Measurements from ENCODE around the gene DENND2C. TPM values are rescaled to one million over a fixed set of nuclear protein-coding genes. Genes with fewer than 3 reads are reported as not detected.

The DENND2C gene
- total and polyA plus RNA-seq, 2 of the 13 experiments (the other 11 are each of a cell fraction or from before 2014, with no cell fraction given), result 0.08 to 0.33 TPM

DNA sequence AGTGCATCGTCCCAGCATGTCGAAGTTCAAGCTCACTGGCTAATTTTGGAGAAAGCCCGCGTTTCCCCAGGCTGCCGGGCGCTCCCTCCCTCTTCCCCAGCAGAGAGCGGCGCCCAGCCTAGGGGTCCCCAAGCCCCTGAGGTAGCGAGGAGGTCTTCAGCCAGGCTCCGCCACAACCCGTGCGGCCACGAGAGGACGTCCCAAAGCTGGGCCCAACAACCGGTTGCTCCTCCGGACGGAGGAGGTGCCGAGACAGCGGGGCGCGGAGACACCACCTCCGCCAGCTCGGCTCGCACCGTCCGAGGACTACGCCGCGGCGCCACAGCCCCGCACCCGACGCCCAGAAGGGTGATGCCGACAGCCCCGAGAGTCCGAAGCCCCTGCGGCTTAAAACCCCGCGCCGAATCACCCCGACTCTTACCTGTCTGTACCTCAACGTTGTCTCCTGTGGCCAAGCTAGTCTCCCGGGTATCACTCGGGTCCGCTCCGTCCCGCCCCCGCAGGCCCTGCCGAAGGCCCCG is at the start of gene DENND2C (continued):
- TF ChIP-seq ZBTB7A (CRISPR knock-in tag; IDR thresholded peaks at IDR 0.05), result peak; percentile 47; the same call in 1 of the 2 replicates
- TF ChIP-seq ZNF235 (CRISPR knock-in tag; IDR thresholded peaks at IDR 0.05; ENCODE audit: borderline replicate concordance), result no peak
- no peak for TF ChIP-seq TEAD2 (CRISPR knock-in tag; IDR thresholded peaks at IDR 0.05)
- 0 out of 2 replicates have a peak, but pooled peaks have one; percentile 51 for TF ChIP-seq ZZZ3 (CRISPR knock-in tag; IDR thresholded peaks at IDR 0.05; ENCODE audit: borderline replicate concordance)
- TF ChIP-seq, protein P1, sequence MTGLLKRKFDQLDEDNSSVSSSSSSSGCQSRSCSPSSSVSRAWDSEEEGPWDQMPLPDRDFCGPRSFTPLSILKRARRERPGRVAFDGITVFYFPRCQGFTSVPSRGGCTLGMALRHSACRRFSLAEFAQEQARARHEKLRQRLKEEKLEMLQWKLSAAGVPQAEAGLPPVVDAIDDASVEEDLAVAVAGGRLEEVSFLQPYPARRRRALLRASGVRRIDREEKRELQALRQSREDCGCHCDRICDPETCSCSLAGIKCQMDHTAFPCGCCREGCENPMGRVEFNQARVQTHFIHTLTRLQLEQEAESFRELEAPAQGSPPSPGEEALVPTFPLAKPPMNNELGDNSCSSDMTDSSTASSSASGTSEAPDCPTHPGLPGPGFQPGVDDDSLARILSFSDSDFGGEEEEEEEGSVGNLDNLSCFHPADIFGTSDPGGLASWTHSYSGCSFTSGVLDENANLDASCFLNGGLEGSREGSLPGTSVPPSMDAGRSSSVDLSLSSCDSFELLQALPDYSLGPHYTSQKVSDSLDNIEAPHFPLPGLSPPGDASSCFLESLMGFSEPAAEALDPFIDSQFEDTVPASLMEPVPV (CRISPR knock-in tag; IDR thresholded peaks at IDR 0.05), result no peak
- no peak for TF ChIP-seq ZNF615 (CRISPR knock-in tag; IDR thresholded peaks at IDR 0.05; ENCODE audit: borderline replicate concordance)
- TF ChIP-seq ZSCAN30 (CRISPR knock-in tag; IDR thresholded peaks at IDR 0.05), result no peak
- 0 out of 2 replicates have a peak, but pooled peaks have one; percentile 31 for TF ChIP-seq KIAA2018 (CRISPR knock-in tag; IDR thresholded peaks at IDR 0.05; ENCODE audit: borderline replicate concordance)
- TF ChIP-seq GTF3A (CRISPR knock-in tag; conservative IDR thresholded peaks at IDR 0.05), result no peak
- TF ChIP-seq FOXP4 (CRISPR knock-in tag; IDR thresholded peaks at IDR 0.05), result no peak
- TF ChIP-seq RARG (CRISPR knock-in tag; IDR thresholded peaks at IDR 0.05; ENCODE audit: low read depth), result no peak
- TF ChIP-seq ZNF251 (CRISPR knock-in tag; IDR thresholded peaks at IDR 0.05), result no peak
- no peak for TF ChIP-seq ZNF816 (CRISPR knock-in tag; IDR thresholded peaks at IDR 0.05; ENCODE audit: borderline replicate concordance)
- no peak for TF ChIP-seq DNMT3B (CRISPR knock-in tag; conservative IDR thresholded peaks at IDR 0.05)
- TF ChIP-seq MTA1 (CRISPR knock-in tag; IDR thresholded peaks at IDR 0.05; ENCODE audit: borderline replicate concordance), result 0 out of 2 replicates have a peak, but pooled peaks have one; percentile 27
- 0 out of 2 replicates have a peak, but pooled peaks have one; percentile 44 for TF ChIP-seq ZNF790 (CRISPR knock-in tag; IDR thresholded peaks at IDR 0.05; ENCODE audit: borderline replicate concordance)
- TF ChIP-seq NFRKB (IDR thresholded peaks at IDR 0.05), result no peak
- TF ChIP-seq CC2D1A (CRISPR knock-in tag; IDR thresholded peaks at IDR 0.05), result no peak
- no peak for TF ChIP-seq ZNF296 (CRISPR knock-in tag; conservative IDR thresholded peaks at IDR 0.05)
